SJCRH30 (cell line): ENCODE data around the gene RIF1. TPM values are rescaled to one million over a fixed set of nuclear protein-coding genes. Genes with fewer than 3 reads are reported as not detected.

Experiments
- DNase-seq, 2 experiments: peaks; one replicate each; pipeline ENCODE4 v3.0.0-alpha.2; 2015 to 2020
- H3K27ac ChIP-seq: fragments of 250-450 bp; sonication (Bioruptor Pico); 2 replicates; pipeline ENCODE4 v1.5.1; 2020; ENCODE audit warnings: mild to moderate bottlenecking, moderate library complexity
- H3K27me3 ChIP-seq: fragments of 250-450 bp; sonication (Bioruptor Pico); 2 replicates; pipeline ENCODE4 v1.5.1; 2020; ENCODE audit warnings: mild to moderate bottlenecking, moderate library complexity
- H3K36me3 ChIP-seq: fragments of 250-450 bp; sonication (Bioruptor Pico); 2 replicates; pipeline ENCODE4 v1.5.1; 2020; ENCODE audit warnings: mild to moderate bottlenecking, moderate library complexity
- H3K4me1 ChIP-seq: fragments of 250-450 bp; sonication (Bioruptor Pico); 2 replicates; pipeline ENCODE4 v1.5.1; 2020; ENCODE audit warnings: mild to moderate bottlenecking, moderate library complexity
- H3K4me3 ChIP-seq: fragments of 250-450 bp; sonication (Bioruptor Pico); 2 replicates; pipeline ENCODE4 v1.5.1; 2020; ENCODE audit warnings: mild to moderate bottlenecking, moderate library complexity
- H3K9me3 ChIP-seq: fragments of 250-450 bp; sonication (Bioruptor Pico); replicated peaks from 2 replicates; pipeline ENCODE4 v1.5.1; 2020; ENCODE audit warnings: mild to moderate bottlenecking, moderate library complexity
- total RNA-seq: library from RNA; depleted of rRNA; stranded (reverse); fragments of >200 nt; shearing (Covaris generic); gene quantifications from 2 replicates; pipeline ENCODE4 v1.2.3, GENCODE V29; 2014

The RIF1 gene
- total RNA-seq, 1 experiment from 2014 or later: 73.1 TPM

DNA sequence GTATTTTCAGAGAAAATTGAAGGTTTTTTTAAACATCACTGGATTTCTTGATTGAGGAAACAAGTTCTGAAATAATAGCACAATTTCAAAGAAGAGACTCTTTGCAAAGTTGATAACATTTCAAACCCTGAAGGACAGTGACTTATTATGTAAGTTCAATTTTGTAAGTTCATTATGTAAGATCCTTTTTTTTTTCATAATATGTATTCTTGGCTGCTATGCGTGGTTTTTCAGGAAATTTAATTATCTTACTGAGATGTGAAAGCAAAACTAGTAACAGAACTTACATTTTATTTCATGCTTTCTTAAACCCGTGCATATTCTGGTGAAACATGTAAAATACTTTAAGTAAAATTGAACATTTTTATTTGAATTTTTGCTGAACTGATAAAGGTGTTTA lies 65.4 kb downstream of the RIF1 start:
- Histone ChIP-seq H3K36me3 (peaks cover 80% of the 10 kb centered on the region), H3K4me1 (no peaks in the 10 kb centered on the region), H3K27me3 (no peaks in the 10 kb centered on the region), H3K9me3 (peaks cover 3% of the 10 kb centered on the region; the same call in 1 of the 2 replicates), H3K27ac (no peak overlapping the region), H3K4me3 (no peak overlapping the region)
- DNase-seq: no peak

- DNase-seq: no peak
- Histone ChIP-seq H3K36me3 (peaks cover 78% of the 10 kb centered on the region), H3K9me3 (no peaks in the 10 kb centered on the region), H3K27ac (no peak overlapping the region), H3K27me3 (no peaks in the 10 kb centered on the region), H3K4me3 (no peak overlapping the region), H3K4me1 (no peaks in the 10 kb centered on the region)
Observed at GRCh38 chr2:151476287-151476686, 66.6 kb downstream of the RIF1 start.

DNA sequence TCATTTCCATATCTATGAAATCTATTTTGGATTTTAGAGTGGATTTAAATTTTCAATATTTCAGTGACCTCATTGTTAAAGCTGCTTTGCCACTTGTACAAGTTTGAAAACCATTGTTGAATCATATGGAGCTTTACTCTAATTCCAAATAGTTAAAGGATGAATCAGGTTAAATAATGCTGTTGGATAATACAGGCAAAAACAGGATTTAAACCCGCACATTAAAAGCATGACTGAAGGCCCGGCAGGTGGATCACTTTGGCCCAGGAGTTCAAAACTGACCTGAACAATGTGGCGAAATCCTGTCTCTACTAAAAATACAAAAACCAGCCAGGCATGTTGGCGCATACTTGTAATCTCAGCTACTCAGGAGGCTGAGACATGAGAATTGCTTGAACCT lies 68.3 kb downstream of the RIF1 start:
- peaks cover 82% of the 10 kb centered on the region for H3K36me3 ChIP-seq
- H3K4me1 ChIP-seq: no peaks in the 10 kb centered on the region
- H3K27ac ChIP-seq: no peak overlapping the region
- H3K9me3 ChIP-seq: no peaks in the 10 kb centered on the region
- DNase-seq: no peak
- H3K27me3 ChIP-seq: no peaks in the 10 kb centered on the region
- no peak overlapping the region for H3K4me3 ChIP-seq

- H3K9me3 ChIP-seq: no peaks in the 10 kb centered on the region
- no peak overlapping the region for H3K4me3 ChIP-seq
- H3K27ac ChIP-seq: no peak overlapping the region
- no peak for DNase-seq
- H3K4me1 ChIP-seq: no peaks in the 10 kb centered on the region
- peaks cover 78% of the 10 kb centered on the region for H3K36me3 ChIP-seq
- no peaks in the 10 kb centered on the region for H3K27me3 ChIP-seq
Observed at GRCh38 chr2:151481744-151482143, 72.0 kb downstream of the RIF1 start.

DNA sequence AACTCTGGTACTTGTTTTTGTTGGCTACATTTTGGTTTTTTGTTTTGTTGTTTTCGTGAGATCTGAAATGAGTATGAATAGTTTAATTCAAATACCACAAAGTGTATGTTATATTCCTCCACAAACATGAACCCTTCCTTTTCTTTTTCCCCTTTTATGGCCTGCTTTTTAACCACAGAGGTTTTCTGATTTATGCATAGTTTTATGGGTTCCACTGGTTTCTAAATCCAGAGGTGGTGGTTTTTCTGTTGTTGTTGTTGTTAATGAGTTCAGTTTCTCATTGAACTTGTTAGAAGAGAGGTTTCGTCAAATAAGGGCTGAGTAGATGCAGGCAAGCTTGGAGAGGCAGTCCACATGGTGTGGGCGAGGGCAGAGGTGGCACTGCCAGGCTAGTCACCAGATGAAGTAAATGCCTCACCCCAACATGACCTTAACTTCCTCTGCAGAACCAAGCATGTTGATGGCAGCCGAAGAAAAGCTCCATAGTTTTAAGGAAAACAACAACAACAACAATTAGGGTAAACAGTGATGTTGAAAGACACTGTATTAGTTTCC lies 72.5 kb downstream of the RIF1 start:
- no peak for DNase-seq
- Histone ChIP-seq H3K4me3 (no peak overlapping the region), H3K36me3 (peaks cover 77% of the 10 kb centered on the region), H3K27ac (no peak overlapping the region), H3K27me3 (no peaks in the 10 kb centered on the region), H3K4me1 (no peaks in the 10 kb centered on the region), H3K9me3 (no peaks in the 10 kb centered on the region)

GRCh38 chr2:151483546-151483945 lies 73.8 kb downstream of the RIF1 start:
- no peak for DNase-seq
- H3K36me3 ChIP-seq: peaks cover 80% of the 10 kb centered on the region
- H3K9me3 ChIP-seq: no peaks in the 10 kb centered on the region
- H3K27ac ChIP-seq: no peak overlapping the region
- H3K27me3 ChIP-seq: no peaks in the 10 kb centered on the region
- H3K4me1 ChIP-seq: no peaks in the 10 kb centered on the region
- H3K4me3 ChIP-seq: no peak overlapping the region

DNA sequence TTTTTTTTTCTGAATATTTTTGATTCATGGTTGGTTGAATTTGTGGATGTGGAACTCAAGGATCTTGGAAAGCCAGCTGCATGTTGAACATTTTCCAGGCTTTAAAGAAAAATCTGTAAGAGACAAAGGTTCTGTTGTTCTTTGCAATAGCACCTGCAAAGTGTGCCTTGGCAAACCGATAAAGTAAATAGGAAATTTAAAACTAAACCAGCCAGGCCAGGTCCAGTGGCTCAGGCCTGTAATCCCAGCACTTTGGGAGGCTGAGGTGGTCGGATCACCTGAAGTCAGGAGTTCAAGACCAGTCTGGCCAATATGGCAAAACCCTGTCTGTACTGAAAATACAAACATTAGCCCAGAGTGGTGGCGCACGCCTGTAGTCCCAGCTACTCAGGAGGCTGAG lies 74.4 kb downstream of the RIF1 start:
- Histone ChIP-seq H3K36me3 (peaks cover 81% of the 10 kb centered on the region), H3K27me3 (no peaks in the 10 kb centered on the region), H3K4me3 (no peak overlapping the region), H3K27ac (no peak overlapping the region), H3K9me3 (no peaks in the 10 kb centered on the region), H3K4me1 (no peaks in the 10 kb centered on the region)
- no peak for DNase-seq

GRCh38 chr2:151486053-151486452 lies 76.4 kb downstream of the RIF1 start:
- H3K36me3 ChIP-seq: peaks cover 67% of the 10 kb centered on the region
- no peak overlapping the region for H3K4me3 ChIP-seq
- H3K27me3 ChIP-seq: no peaks in the 10 kb centered on the region
- no peak for DNase-seq
- H3K27ac ChIP-seq: no peak overlapping the region
- H3K4me1 ChIP-seq: no peaks in the 10 kb centered on the region
- H3K9me3 ChIP-seq: no peaks in the 10 kb centered on the region

GRCh38 chr2:151490276-151490675 lies 80.6 kb downstream of the RIF1 start:
- Histone ChIP-seq H3K27me3 (no peaks in the 10 kb centered on the region), H3K9me3 (no peaks in the 10 kb centered on the region), H3K4me1 (no peaks in the 10 kb centered on the region), H3K4me3 (no peak overlapping the region), H3K36me3 (peaks cover 32% of the 10 kb centered on the region), H3K27ac (no peak overlapping the region)
- DNase-seq: no peak

GRCh38 chr2:151491496-151491895 lies 81.8 kb downstream of the RIF1 start:
- peaks cover 27% of the 10 kb centered on the region for H3K36me3 ChIP-seq
- H3K4me1 ChIP-seq: no peaks in the 10 kb centered on the region
- no peak for DNase-seq
- H3K27me3 ChIP-seq: no peaks in the 10 kb centered on the region
- no peaks in the 10 kb centered on the region for H3K9me3 ChIP-seq
- no peak overlapping the region for H3K4me3 ChIP-seq
- no peak overlapping the region for H3K27ac ChIP-seq

- Histone ChIP-seq H3K4me3 (no peak overlapping the region), H3K4me1 (peaks cover 9% of the 10 kb centered on the region), H3K36me3 (peaks cover 17% of the 10 kb centered on the region), H3K27me3 (no peaks in the 10 kb centered on the region), H3K9me3 (0 out of 2 replicates have a peak, but pooled peaks cover under 1% of the 10 kb centered on the region), H3K27ac (no peak overlapping the region)
- no peak for DNase-seq
Observed at GRCh38 chr2:151498178-151498577, 88.5 kb downstream of the RIF1 start.

DNA sequence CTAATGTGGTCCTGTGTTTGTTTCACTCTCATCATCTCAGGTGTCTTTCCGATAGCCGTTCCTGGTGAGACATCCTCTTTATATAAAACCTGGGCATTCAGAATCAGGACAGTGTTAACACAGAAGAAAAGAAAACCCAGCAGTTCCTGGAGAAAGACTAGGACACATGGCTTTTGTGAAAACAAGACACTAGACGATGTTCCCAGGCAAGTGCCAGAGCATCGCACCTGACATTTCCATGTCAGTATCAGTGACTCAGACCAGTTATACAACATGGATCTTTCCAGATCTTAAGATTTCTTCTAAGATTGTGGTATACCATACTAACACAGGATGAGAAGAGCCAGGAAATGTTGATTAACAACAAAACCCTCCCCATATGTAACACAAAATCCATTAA lies 96.5 kb downstream of the RIF1 start:
- Histone ChIP-seq H3K9me3 (0 out of 2 replicates have a peak, but pooled peaks cover 2% of the 10 kb centered on the region), H3K27me3 (no peaks in the 10 kb centered on the region), H3K4me3 (no peak overlapping the region), H3K27ac (no peak overlapping the region), H3K36me3 (peaks cover 38% of the 10 kb centered on the region), H3K4me1 (peaks cover 5% of the 10 kb centered on the region; the same call in 1 of the 2 replicates)
- DNase-seq: no peak

- Histone ChIP-seq H3K27ac (no peak overlapping the region), H3K27me3 (no peaks in the 10 kb centered on the region), H3K9me3 (no peaks in the 10 kb centered on the region), H3K4me1 (no peaks in the 10 kb centered on the region), H3K4me3 (no peak overlapping the region), H3K36me3 (peaks cover 51% of the 10 kb centered on the region)
- DNase-seq: no peak
Observed at GRCh38 chr2:151508519-151508918, 98.8 kb downstream of the RIF1 start.

DNA sequence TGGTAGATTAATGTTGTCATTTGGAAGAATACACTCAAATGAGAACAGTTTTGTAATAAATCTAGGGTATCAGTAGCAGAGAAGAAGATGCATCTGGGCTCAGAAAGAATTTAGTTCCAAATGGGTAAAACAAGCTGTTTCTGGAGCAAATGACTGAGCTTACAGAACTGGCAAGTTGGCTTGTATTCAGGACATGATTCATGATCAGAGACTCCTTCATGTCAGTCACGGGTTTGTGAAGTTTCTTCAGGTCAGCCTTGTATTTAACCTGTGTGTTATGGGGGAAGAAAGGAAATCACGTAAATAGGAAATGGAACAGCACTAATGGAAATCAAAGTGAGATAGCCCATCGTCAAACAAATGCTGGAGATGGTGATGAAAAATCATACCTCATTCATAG lies 109.1 kb downstream of the RIF1 start:
- Histone ChIP-seq H3K36me3 (peaks cover 62% of the 10 kb centered on the region), H3K4me3 (no peak overlapping the region), H3K27ac (no peak overlapping the region), H3K27me3 (no peaks in the 10 kb centered on the region), H3K4me1 (no peaks in the 10 kb centered on the region), H3K9me3 (no peaks in the 10 kb centered on the region)
- DNase-seq: no peak

- H3K27me3 ChIP-seq: no peaks in the 10 kb centered on the region
- no peaks in the 10 kb centered on the region for H3K9me3 ChIP-seq
- H3K27ac ChIP-seq: no peak overlapping the region
- DNase-seq: no peak
- no peak overlapping the region for H3K4me3 ChIP-seq
- no peaks in the 10 kb centered on the region for H3K4me1 ChIP-seq
- H3K36me3 ChIP-seq: peaks cover 56% of the 10 kb centered on the region
Observed at GRCh38 chr2:151520976-151521375, 111.3 kb downstream of the RIF1 start.

DNA sequence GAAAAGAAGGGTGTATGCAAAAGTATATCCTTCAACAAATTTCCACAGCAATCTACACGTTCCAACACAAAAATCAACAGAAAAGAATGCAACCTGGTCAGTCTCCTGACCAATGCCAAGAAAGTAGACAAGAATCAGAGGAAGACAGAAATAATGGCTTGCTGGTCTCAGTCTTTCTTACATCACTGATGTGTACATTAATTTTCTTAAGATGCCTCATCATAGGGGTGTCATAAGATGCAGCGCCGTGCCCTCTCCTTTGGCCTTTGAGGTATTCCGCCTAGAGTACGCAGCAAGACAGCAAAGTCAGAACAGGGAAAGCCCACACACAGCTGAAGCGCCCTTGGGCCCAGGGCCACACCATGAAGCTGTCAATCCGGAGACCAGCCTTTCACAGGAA lies 112.9 kb downstream of the RIF1 start:
- peaks cover 48% of the 10 kb centered on the region for H3K36me3 ChIP-seq
- H3K27ac ChIP-seq: no peak overlapping the region
- H3K4me3 ChIP-seq: no peak overlapping the region
- DNase-seq: no peak
- H3K27me3 ChIP-seq: no peaks in the 10 kb centered on the region
- no peaks in the 10 kb centered on the region for H3K4me1 ChIP-seq
- H3K9me3 ChIP-seq: no peaks in the 10 kb centered on the region
